ENCODE data around the gene C16orf89. TPM values are rescaled to one million over a fixed set of nuclear protein-coding genes. Genes with fewer than 3 reads are reported as not detected.
"Not testable (repeated sequence)": the region's sequence is repeated elsewhere in the genome, so short reads cannot be mapped to it uniquely, and the experiment has no call there.

C16orf89 gene, protein sequence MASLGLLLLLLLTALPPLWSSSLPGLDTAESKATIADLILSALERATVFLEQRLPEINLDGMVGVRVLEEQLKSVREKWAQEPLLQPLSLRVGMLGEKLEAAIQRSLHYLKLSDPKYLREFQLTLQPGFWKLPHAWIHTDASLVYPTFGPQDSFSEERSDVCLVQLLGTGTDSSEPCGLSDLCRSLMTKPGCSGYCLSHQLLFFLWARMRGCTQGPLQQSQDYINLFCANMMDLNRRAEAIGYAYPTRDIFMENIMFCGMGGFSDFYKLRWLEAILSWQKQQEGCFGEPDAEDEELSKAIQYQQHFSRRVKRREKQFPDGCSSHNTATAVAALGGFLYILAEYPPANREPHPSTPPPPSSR
- not detected for total RNA-seq

- ATAC-seq: no peak
- Mint-ChIP-seq H3K4me1 (ENCODE audit: low read depth in 2 of 2) (peaks cover 0 to under 1% of the 10 kb centered on the region in 2 donors), H3K27ac (no peak within 1 kb of the TSS), H3K4me3 (no peak within 1 kb of the TSS), H3K36me3 (no peaks in the 10 kb centered on the region), H3K27me3 (peaks cover 0 to 7% of the 10 kb centered on the region in 2 donors), H3K9me3 (no peaks in the 10 kb centered on the region)
- no peak for DNase-seq (ENCODE audit: low spot score)
These were observed at the start of gene C16orf89 for GRCh38 chr16:5065813-5066212. C16orf89 (minus strand) TSS chr16:5065956; CDS start chr16:5065908, 48 bp downstream.

DNA sequence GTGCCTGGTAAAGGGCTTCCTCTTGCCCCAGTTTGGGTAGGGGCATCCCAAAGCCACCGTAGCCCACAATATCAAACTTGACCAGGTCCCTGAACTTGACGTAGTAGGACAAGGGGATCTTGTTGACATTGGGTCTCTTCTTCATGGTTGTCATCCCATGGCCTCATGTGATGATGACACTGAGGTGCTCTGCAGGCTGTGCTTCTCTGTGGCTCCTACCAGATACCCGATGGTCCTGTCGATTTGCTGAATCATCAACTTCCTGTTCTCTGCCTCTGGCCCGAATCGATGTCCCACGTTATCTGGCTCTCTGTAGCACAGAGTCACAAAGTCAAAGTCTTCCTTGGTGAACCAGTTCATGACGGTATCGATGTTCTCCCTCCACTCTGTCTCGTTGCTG, 45.2 kb upstream of the C16orf89 start:
- H3K4me1 Mint-ChIP-seq (ENCODE audit: low read depth in 2 of 2); H3K4me3 Mint-ChIP-seq; H3K9me3 Mint-ChIP-seq; ATAC-seq; H3K36me3 Mint-ChIP-seq; DNase-seq (ENCODE audit: low spot score); H3K27ac Mint-ChIP-seq: not testable (repeated sequence)
- peaks cover 7 to 14% of the 10 kb centered on the region in 2 donors for H3K27me3 Mint-ChIP-seq

- Mint-ChIP-seq H3K27ac (no peak overlapping the region), H3K4me3 (no peak overlapping the region), H3K27me3 (peaks cover 7 to 10% of the 10 kb centered on the region in 2 donors), H3K9me3 (no peaks in the 10 kb centered on the region), H3K36me3 (no peaks in the 10 kb centered on the region), H3K4me1 (ENCODE audit: low read depth in 2 of 2) (peaks cover 0 to 4% of the 10 kb centered on the region in 2 donors)
- no peak for DNase-seq (ENCODE audit: low spot score)
- no peak for ATAC-seq
These were observed 42.9 kb upstream of the C16orf89 start for GRCh38 chr16:5108505-5109158.

DNA sequence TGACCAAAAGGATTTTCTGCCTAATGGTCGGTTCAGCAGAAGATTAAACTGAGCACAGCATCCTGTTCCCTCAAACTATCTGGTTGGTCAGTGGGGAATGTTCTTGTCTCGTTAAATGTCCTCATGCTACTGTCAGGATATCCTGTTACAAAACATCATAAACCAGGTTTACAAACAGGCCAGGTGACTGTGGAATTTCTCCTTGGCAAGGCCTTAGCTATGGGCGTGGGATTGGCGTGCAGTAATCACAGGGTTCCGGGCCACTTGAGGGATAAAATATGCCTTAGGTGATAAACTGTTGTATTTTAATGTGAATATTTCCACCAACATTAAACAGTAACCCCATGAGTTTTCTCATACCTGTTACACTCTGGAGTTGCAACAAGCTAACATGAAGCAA, 39.3 kb upstream of the C16orf89 start:
- not testable (repeated sequence) for H3K4me1 Mint-ChIP-seq (ENCODE audit: low read depth in 2 of 2); H3K36me3 Mint-ChIP-seq; H3K9me3 Mint-ChIP-seq; H3K27ac Mint-ChIP-seq; H3K4me3 Mint-ChIP-seq; H3K27me3 Mint-ChIP-seq; DNase-seq (ENCODE audit: low spot score); ATAC-seq

- H3K27ac Mint-ChIP-seq; H3K36me3 Mint-ChIP-seq; DNase-seq (ENCODE audit: low spot score); H3K27me3 Mint-ChIP-seq; H3K9me3 Mint-ChIP-seq; H3K4me3 Mint-ChIP-seq; H3K4me1 Mint-ChIP-seq (ENCODE audit: low read depth in 2 of 2); ATAC-seq: not testable (repeated sequence)
These were observed 37.7 kb upstream of the C16orf89 start for GRCh38 chr16:5103296-5104032.

DNA sequence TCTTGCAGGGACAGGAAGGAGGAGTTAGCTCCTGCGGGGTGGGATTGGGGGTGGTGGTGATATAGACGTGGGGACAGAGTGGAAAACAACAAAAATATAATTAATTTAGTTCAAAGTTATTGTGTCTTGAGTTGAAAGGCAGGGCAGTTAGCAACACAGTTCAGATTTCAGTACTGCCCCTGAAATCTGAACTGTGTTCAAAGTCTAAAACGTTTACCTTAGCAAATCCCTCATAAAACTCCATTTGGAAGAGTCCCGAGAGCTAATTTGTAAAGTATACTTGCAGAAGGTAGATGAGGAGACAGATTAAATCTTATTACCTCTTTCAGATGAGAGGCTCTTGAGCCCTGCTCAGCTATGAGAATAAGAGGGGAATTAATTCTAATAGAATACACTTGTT, 33.4 kb upstream of the C16orf89 start:
- not testable (repeated sequence) for DNase-seq (ENCODE audit: low spot score); H3K36me3 Mint-ChIP-seq; H3K9me3 Mint-ChIP-seq; H3K27me3 Mint-ChIP-seq; ATAC-seq; H3K4me3 Mint-ChIP-seq
- peak overlapping the region in 1 of 2 donors; percentile 82 for H3K27ac Mint-ChIP-seq
- H3K4me1 Mint-ChIP-seq (ENCODE audit: low read depth in 2 of 2): peaks cover 11 to 12% of the 10 kb centered on the region in 2 donors

DNA sequence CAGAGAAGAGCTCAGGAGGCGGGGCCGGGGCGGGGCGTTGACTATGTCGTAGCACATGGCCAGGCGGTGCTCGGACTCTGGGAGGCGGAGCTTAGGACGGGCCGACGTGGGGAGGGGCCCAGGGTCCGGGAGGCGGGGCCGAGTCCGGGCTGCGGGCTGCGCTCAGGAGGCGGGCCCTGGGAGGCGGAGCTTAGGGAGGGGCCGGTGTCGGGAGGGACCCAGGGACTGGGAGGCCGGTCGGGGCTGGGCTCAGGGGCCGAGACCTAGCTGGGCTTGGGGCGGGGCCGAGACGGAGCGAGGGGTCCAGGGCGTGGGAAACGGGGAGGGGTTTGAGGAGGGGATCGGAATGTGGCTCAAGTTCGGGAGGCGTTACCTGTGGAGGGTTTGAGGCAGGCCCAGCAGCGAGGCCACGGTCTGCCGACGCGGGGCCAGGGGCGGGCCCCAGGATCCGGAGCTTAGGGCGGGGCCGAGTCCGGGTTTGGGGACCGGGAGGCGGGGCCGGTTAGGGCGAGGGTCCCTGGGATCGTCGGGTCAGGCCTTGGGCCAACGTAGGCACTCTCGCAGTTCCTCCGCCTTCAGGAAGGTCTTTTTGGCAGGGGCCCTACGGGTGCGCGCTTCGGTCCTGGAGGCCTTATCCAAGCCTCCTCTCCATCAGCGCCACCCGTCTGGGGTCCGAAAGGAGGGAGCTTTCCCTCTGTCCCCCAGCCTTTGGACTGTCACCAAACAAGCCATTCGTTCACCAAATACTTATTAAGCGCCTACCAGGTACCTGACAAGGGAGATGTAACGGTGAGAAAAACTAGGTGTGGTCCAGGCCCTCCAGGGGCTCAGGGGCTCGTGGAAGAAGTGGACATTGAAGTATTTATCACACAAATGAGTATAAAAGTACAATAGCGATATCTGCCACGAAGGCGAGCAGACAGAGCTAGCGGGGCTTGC, 32.7 kb upstream of the C16orf89 start:
- peak; percentile 76 for DNase-seq (ENCODE audit: low spot score)
- H3K4me3 Mint-ChIP-seq: peak overlapping the region; percentile 90
- peaks cover 11 to 12% of the 10 kb centered on the region in 2 donors for H3K4me1 Mint-ChIP-seq (ENCODE audit: low read depth in 2 of 2)
- H3K27me3 Mint-ChIP-seq, H3K36me3 Mint-ChIP-seq, H3K9me3 Mint-ChIP-seq: not testable (repeated sequence)
- H3K27ac Mint-ChIP-seq: peak overlapping the region; percentile 77 to 82
- peak; percentile 79 to 84 for ATAC-seq

DNA sequence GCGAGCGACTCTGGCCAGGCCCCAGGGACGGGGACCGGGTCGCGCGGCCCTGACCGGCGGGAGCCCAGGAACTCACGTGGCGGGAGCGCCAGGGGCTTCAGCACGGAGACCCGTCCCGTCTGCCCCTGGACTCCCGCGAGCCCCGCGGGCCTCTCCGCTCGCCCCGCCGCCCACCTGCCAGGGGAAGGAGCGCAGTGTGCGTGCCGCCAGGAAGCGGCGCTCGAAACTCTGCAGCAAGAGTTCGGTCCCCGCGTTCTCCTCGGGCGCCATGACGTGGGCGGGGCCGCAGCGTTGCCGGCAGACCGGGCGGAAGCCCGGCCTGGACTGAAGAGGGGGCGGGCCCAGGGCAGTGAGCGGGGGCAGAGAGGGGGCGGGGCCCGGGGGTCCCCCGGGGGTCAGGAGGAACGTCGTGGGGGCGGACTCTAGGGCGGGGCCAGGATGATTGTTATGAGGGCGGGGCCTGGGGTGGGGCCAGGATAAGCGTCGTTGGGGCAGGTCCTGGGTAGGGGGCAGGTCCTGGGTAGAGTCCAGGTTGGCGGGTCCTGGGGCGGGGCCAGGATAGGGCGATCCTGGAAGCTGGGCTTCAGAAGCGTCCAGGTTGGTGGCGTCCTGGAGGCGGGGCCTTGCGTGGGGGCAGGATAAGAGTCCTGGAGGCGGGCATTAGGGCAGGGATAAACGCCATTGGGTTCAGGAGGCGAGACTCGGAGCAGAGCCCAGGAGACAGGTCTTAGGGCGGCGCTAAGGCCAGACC, 31.9 kb upstream of the C16orf89 start, which contains the start of gene EEF2KMT:
EEF2KMT (minus strand) TSS at position 326 of the 751 bp plus-strand sequence; CDS start at position 270, 56 bp downstream.
- peak within 1 kb of the TSS; percentile 90 for H3K4me3 Mint-ChIP-seq
- H3K27me3 Mint-ChIP-seq: not testable (repeated sequence)
- ATAC-seq: peak; percentile 100

DNA sequence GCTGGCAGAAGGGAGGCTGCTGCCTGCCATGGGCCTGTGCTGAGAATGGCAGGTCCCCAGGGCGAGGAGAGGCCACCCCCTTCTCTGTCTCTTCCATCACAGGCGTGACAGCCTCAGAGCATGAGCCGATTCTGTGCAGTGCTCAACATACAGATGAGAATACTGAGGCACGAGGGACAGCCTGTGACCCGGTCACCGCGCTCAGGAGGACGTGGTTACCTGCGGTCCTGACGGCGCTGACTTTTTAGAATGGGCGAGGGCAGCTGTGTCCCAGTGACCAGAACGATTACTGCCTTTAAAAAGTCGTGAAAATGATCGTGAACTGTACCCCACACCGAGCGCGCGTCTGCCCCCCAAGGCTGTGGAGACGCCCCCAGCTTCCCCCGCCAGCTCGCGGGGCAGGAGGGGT, 31.3 kb upstream of the C16orf89 start:
- not testable (repeated sequence) for H3K27me3 Mint-ChIP-seq; ATAC-seq; DNase-seq (ENCODE audit: low spot score)

More for the DNA sequence above, 31.9 kb upstream of the C16orf89 start, which contains the start of gene EEF2KMT:
- Mint-ChIP-seq H3K27ac (peak within 1 kb of the TSS; percentile 77 to 85), H3K4me1 (ENCODE audit: low read depth in 2 of 2) (peaks cover 11 to 12% of the 10 kb centered on the region in 2 donors)
- not testable (repeated sequence) for H3K9me3 Mint-ChIP-seq, H3K36me3 Mint-ChIP-seq
- DNase-seq (ENCODE audit: low spot score): peak; percentile 98

DNA sequence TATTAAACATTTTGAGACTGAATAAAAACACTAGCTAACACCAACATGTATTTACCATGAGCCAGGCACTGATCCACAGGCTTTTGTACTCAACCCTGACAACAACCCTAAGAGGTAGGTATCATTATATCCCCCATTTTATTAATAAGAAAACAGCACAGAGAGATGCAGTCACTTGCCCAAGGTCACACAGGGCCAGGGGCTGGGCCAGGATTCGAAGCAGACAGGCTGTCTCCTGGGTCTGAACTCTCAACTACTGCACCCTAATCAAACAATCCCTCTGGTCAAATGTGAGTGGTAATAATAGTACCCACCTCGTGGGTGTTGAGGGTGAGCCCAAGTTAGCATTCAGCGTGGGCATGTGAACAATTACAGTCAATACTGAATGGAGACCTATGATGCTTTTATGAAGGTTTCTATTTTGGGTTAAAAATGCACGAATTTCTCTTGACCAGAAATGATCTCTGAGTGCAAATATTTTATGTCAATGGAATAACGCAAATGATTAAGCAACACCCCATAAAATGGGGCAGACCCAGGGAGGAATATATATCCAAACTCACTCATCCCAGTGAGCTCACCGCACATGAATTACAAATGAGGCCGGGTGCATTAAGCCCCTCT, 30.8 kb upstream of the C16orf89 start:
- Mint-ChIP-seq H3K27ac (peak overlapping the region; percentile 77 to 85), H3K4me1 (ENCODE audit: low read depth in 2 of 2) (peaks cover 17 to 18% of the 10 kb centered on the region in 2 donors), H3K4me3 (peak overlapping the region; percentile 90)
- not testable (repeated sequence) for H3K27me3 Mint-ChIP-seq; DNase-seq (ENCODE audit: low spot score); H3K36me3 Mint-ChIP-seq; H3K9me3 Mint-ChIP-seq; ATAC-seq

More for the DNA sequence above, 31.3 kb upstream of the C16orf89 start:
- peaks cover 14 to 15% of the 10 kb centered on the region in 2 donors for H3K4me1 Mint-ChIP-seq (ENCODE audit: low read depth in 2 of 2)
- not testable (repeated sequence) for H3K9me3 Mint-ChIP-seq, H3K36me3 Mint-ChIP-seq
- H3K27ac Mint-ChIP-seq: peak overlapping the region; percentile 77 to 85
- peak overlapping the region; percentile 90 for H3K4me3 Mint-ChIP-seq

- H3K27ac Mint-ChIP-seq; H3K27me3 Mint-ChIP-seq; H3K4me3 Mint-ChIP-seq; ATAC-seq; DNase-seq (ENCODE audit: low spot score); H3K36me3 Mint-ChIP-seq; H3K9me3 Mint-ChIP-seq: not testable (repeated sequence)
- peaks cover 17 to 18% of the 10 kb centered on the region in 2 donors for H3K4me1 Mint-ChIP-seq (ENCODE audit: low read depth in 2 of 2)
These were observed 29.5 kb upstream of the C16orf89 start for GRCh38 chr16:5095145-5095830.

Data from natural killer cell treated with Interleukin-12 subunit alpha and Interleukin-12 subunit beta and Interleukin-15 and Interleukin-18, amount 100 ng/mL, for 72 hours (primary cell).